IMR-90 (cell line): Measurements from ENCODE around the gene MAPRE3. TPM values are rescaled to one million over a fixed set of nuclear protein-coding genes. Genes with fewer than 3 reads are reported as not detected.

Experiments
- ATAC-seq: fragments of 200-7000 bp; cut with Tn5 transposase; 2 replicates; pipeline ENCODE4 v1.9.1; 2020; ENCODE audit warnings: low read depth, mild to moderate bottlenecking, moderate library complexity
- BruUV-seq: library from RNA; stranded (reverse); fragments of 400-500 nt; replicated peaks from 2 replicates; lab custom pipeline; 2021; lab: Mats Ljungman, UMichigan
- CTCF ChIA-PET: fragments of 300-600 bp; formaldehyde crosslinking; extraction: SDS; loops from one replicate; lab custom pipeline; 2021; ENCODE audit warnings: antibody characterized with exemption; lab: Yijun Ruan, JAX
- POLR2A ChIA-PET: fragments of 300-600 bp; sonication (Branson Sonifier 250); formaldehyde crosslinking; loops from one replicate; lab custom pipeline; 2022; ENCODE audit warnings: antibody characterized with exemption; ENCODE audit not compliant: unreplicated experiment; lab: Charles Lee
- DNase-seq: peaks from one replicate; pipeline ENCODE4 v3.0.0; 2013
- H2AFZ ChIP-seq: replicated peaks from 2 replicates; pipeline ENCODE3; 2013; ENCODE audit warnings: low read length, mild to moderate bottlenecking; ENCODE audit not compliant: poor library complexity
- H2AK5ac ChIP-seq: 2 replicates; pipeline ENCODE4 v1.6.1; 2013; ENCODE audit warnings: low read depth, low read length, inconsistent platforms
- H2AK9ac ChIP-seq: replicated peaks from 2 replicates; pipeline ENCODE3; 2013; ENCODE audit warnings: mild to moderate bottlenecking, low read depth, low read length, moderate library complexity; ENCODE audit not compliant: poor library complexity
- H2BK120ac ChIP-seq: 2 replicates; pipeline ENCODE4 v1.6.1; 2013; ENCODE audit warnings: low read depth, low read length, inconsistent platforms
- H2BK15ac ChIP-seq: 3 replicates; pipeline ENCODE4 v1.6.1; 2013; ENCODE audit warnings: low read depth, low read length, inconsistent platforms
- H2BK20ac ChIP-seq: 2 replicates; pipeline ENCODE4 v1.6.1; 2013; ENCODE audit warnings: low read depth, mild to moderate bottlenecking, inconsistent platforms, low read length, moderate library complexity
- H2BK5ac ChIP-seq: 2 replicates; pipeline ENCODE4 v1.6.1; 2013; ENCODE audit warnings: mild to moderate bottlenecking, low read depth, low read length, inconsistent platforms; ENCODE audit not compliant: poor library complexity, severe bottlenecking
- H3K14ac ChIP-seq: replicated peaks from 2 replicates; pipeline ENCODE4 v1.6.1; 2013; ENCODE audit warnings: low read depth, low read length, inconsistent platforms
- H3K18ac ChIP-seq: 2 replicates; pipeline ENCODE4 v1.6.1; 2013; ENCODE audit warnings: low read depth, low read length, control low read depth
- H3K23ac ChIP-seq: 2 replicates; pipeline ENCODE4 v1.6.1; 2013; ENCODE audit warnings: low read depth, low read length, inconsistent platforms
- H3K27ac ChIP-seq: 2 replicates; pipeline ENCODE4 v1.5.1; 2013; ENCODE audit warnings: mild to moderate bottlenecking, control low read depth, low read length; ENCODE audit not compliant: insufficient read depth
- H3K27me3 ChIP-seq: 2 replicates; pipeline ENCODE4 v1.6.1; 2013; ENCODE audit warnings: low read length; ENCODE audit not compliant: control insufficient read depth, insufficient read depth
- H3K36me3 ChIP-seq: 2 replicates; pipeline ENCODE4 v1.6.1; 2013; ENCODE audit warnings: low read length, mixed read lengths; ENCODE audit not compliant: control insufficient read depth, insufficient read depth
- H3K4ac ChIP-seq: 2 replicates; pipeline ENCODE4 v1.6.1; 2013; ENCODE audit warnings: low read depth, low read length, inconsistent platforms
- H3K4me1 ChIP-seq: 2 replicates; pipeline ENCODE4 v1.6.1; 2013; ENCODE audit warnings: low read length, mixed read lengths; ENCODE audit not compliant: control insufficient read depth, insufficient read depth
- H3K4me2 ChIP-seq: 2 replicates; pipeline ENCODE4 v1.6.1; 2013; ENCODE audit warnings: low read depth, mild to moderate bottlenecking, control low read depth, low read length, moderate library complexity
- H3K4me3 ChIP-seq: 2 replicates; pipeline ENCODE4 v1.5.1; 2013; ENCODE audit warnings: low read depth, mild to moderate bottlenecking, control low read depth, low read length, moderate library complexity; ENCODE audit not compliant: insufficient read depth
- H3K56ac ChIP-seq: 2 replicates; pipeline ENCODE4 v1.6.1; 2013; ENCODE audit warnings: low read length, inconsistent platforms; ENCODE audit not compliant: insufficient read depth; ENCODE audit errors: extremely low read depth
- H3K79me1 ChIP-seq, 2 experiments: 2 replicates each; pipeline ENCODE4 v1.6.1; 2013; ENCODE audit warnings: low read length in 2 of 2, inconsistent platforms in 1 of 2, low read depth in 1 of 2
- H3K9ac ChIP-seq: 2 replicates; pipeline ENCODE4 v1.6.1; 2013; ENCODE audit warnings: low read depth, low read length, control low read depth
- H3K9me1 ChIP-seq: 2 replicates; pipeline ENCODE4 v1.6.1; 2013; ENCODE audit warnings: low read length, inconsistent platforms; ENCODE audit not compliant: insufficient read depth
- H3K9me3 ChIP-seq: 2 replicates; pipeline ENCODE4 v1.6.1; 2013; ENCODE audit warnings: low read length; ENCODE audit not compliant: control insufficient read depth, insufficient read depth
- H4K20me1 ChIP-seq: 2 replicates; pipeline ENCODE4 v1.6.1; 2013; ENCODE audit warnings: low read length, inconsistent platforms; ENCODE audit not compliant: insufficient read depth
- H4K5ac ChIP-seq: 2 replicates; pipeline ENCODE4 v1.6.1; 2013; ENCODE audit warnings: mild to moderate bottlenecking, low read depth, low read length, control low read depth
- H4K8ac ChIP-seq, 2 experiments: 2 replicates each; pipeline ENCODE4 v1.6.1; 2013; ENCODE audit warnings: low read depth in 2 of 2, low read length in 2 of 2, control low read depth in 1 of 2, inconsistent platforms in 1 of 2
- H4K91ac ChIP-seq: 2 replicates; pipeline ENCODE4 v1.6.1; 2013; ENCODE audit warnings: low read depth, low read length, inconsistent platforms; ENCODE audit not compliant: insufficient read depth
- BHLHE40 ChIP-seq: fragments of 150-350 bp; IDR thresholded peaks from 2 replicates; pipeline ENCODE4 v1.6.1; 2016; ENCODE audit warnings: mild to moderate bottlenecking, low read depth, low read length
- CHD1 ChIP-seq: IDR thresholded peaks from 2 replicates; pipeline ENCODE4 v1.6.1; 2012; ENCODE audit warnings: low read depth, low read length, improper control_type of control experiment
- FOS ChIP-seq: fragments of 150-350 bp; IDR thresholded peaks from 2 replicates; pipeline ENCODE4 v1.6.1; 2016; ENCODE audit warnings: low read depth, low read length
- MAZ ChIP-seq: IDR thresholded peaks from 2 replicates; pipeline ENCODE4 v1.6.1; 2012; ENCODE audit warnings: low read depth, mild to moderate bottlenecking, low read length, improper control_type of control experiment, moderate library complexity, borderline replicate concordance
- NFE2L2 ChIP-seq: fragments of 150-350 bp; IDR thresholded peaks from 2 replicates; pipeline ENCODE4 v1.6.1; 2016; ENCODE audit warnings: low read depth, mild to moderate bottlenecking, low read length
- POLR2A ChIP-seq: IDR thresholded peaks from 2 replicates; pipeline ENCODE4 v1.6.1; 2012; ENCODE audit warnings: mild to moderate bottlenecking, low read depth, low read length
- RAD21 ChIP-seq: IDR thresholded peaks from 2 replicates; pipeline ENCODE4 v1.6.1; 2012; ENCODE audit warnings: low read length, improper control_type of control experiment
- RCOR1 ChIP-seq: IDR thresholded peaks from 2 replicates; pipeline ENCODE4 v1.6.1; 2012; ENCODE audit warnings: mild to moderate bottlenecking, low read length, improper control_type of control experiment; ENCODE audit not compliant: insufficient replicate concordance
- RFX5 ChIP-seq: IDR thresholded peaks from 2 replicates; pipeline ENCODE4 v1.8.0; 2012; ENCODE audit warnings: low read depth, mild to moderate bottlenecking, low read length, moderate library complexity
- SMC3 ChIP-seq: fragments of 150-350 bp; IDR thresholded peaks from 2 replicates; pipeline ENCODE4 v1.6.1; 2016; ENCODE audit warnings: low read depth, mild to moderate bottlenecking, antibody characterized with exemption, low read length, moderate library complexity
- WGBS, 2 experiments: methylation state at CpG; one replicate each; pipeline versions ENCODE4 v1.1.5 to v1.1.7; 2013; ENCODE audit warnings: missing lambda C conversion rate in 2 of 2; ENCODE audit not compliant: insufficient read length in 1 of 2; ENCODE audit errors: extremely low coverage in 2 of 2; 5-methylcytosine and 5-hydroxymethylcytosine counted together
- dilution Hi-C: fragments of 300-500 bp; cut with HindIII; formaldehyde crosslinking; loops from one replicate; pipeline ENCODE4 v1.14.3; 2018; ENCODE audit warnings: low sequenced_read_pairs; ENCODE audit not compliant: unreplicated experiment
- in situ Hi-C: fragments of 300-500 bp; cut with MboI; formaldehyde crosslinking; loops from 3 replicates; pipeline ENCODE4 v1.14.3; 2019; ENCODE audit warnings: low sequenced_read_pairs, inconsistent platforms, mixed read lengths
- intact Hi-C: fragments of 100-400 bp; cut with micrococcal nuclease; formaldehyde crosslinking; loops from 2 replicates; pipeline ENCODE4 v1.10.0; 2022
- polyA plus RNA-seq, 3 experiments: library from polyadenylated mRNA; depleted of rRNA; stranded (reverse); fragments of >200 nt; gene quantifications; 2 replicates each; pipeline ENCODE4 v1.2.3, GENCODE V29; 2012; ENCODE audit warnings: low replicate concordance in 1 of 3
- total RNA-seq: library from RNA; depleted of rRNA; stranded (reverse); fragments of >200 nt; gene quantifications from 2 replicates; pipeline ENCODE4 v1.2.3, GENCODE V29; 2012
- TF ChIP-seq, protein P1 (sequence below): conservative IDR thresholded peaks from 2 replicates; pipeline ENCODE4 v1.5.1; 2012; ENCODE audit warnings: mild to moderate bottlenecking, low read depth, low read length, improper control_type of control experiment

The MAPRE3 gene
- total and polyA plus RNA-seq, 2 of the 4 experiments (the other 2 are of a cell fraction): 1.8 to 20.3 TPM

DNA sequence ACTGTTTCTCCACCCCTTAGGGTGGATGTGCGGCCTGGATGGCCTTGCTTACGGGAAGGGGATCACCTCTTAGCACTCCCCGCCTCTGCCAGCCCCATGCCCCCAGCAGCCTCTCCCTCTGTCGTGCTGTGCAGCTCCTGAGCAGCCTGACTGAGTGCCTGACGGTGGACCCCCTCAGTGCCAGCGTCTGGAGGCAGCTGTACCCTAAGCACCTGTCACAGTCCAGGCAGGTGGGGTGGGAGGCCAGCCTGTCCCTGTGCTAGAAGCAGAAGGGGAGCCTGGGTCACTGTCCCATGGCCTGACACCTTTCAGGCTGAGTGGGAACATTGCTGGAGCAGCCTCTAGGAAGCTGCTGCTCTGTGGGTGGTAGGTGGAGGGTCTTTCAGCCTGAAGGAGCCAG, 67.6 kb downstream of the MAPRE3 start (continued):
- no peak for TF ChIP-seq NFE2L2

DNA sequence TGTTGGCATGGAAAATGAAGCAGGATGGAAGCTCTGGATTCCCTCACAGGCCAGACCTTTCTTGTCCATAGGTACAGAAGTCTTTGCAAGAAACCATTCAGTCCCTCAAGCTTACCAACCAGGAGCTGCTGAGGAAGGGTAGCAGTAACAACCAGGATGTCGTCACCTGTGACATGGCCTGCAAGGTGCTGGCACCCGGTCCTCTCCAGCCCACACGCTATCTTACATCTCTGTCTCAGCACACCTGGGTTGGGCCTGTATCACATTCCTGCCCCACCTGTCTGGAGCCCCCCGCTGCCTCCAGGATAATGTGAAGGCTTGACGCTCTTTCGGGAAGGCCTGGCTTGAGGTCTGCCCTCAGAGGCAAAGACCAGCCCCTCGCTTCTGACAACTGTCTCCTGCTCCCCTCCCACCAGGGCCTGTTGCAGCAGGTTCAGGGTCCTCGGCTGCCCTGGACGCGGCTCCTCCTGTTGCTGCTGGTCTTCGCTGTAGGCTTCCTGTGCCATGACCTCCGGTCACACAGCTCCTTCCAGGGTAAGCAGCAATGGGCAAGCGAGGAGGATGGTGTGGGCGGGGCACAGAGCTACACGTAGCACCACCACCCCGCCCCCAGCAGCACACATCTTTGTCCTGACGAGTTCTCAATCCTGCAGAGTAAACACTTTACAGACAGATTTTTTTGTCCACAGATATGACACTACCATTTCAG, 68.3 kb downstream of the MAPRE3 start:
- Histone ChIP-seq H2AFZ (no peak overlapping the region), H2AK9ac (no peak overlapping the region), H3K9me1 (peaks cover 14% of the 10 kb centered on the region), H3K9ac (no peak overlapping the region), H4K8ac (no peak overlapping the region), H3K27ac (no peak overlapping the region), H3K36me3 (peaks cover 76% of the 10 kb centered on the region), H2BK5ac (no peak overlapping the region), H3K4me1 (peaks cover 9% of the 10 kb centered on the region), H3K4ac (no peak overlapping the region), H3K4me3 (no peak overlapping the region), H2AK5ac (no peak overlapping the region), H3K4me2 (no peak overlapping the region), H3K56ac (no peak overlapping the region), H3K14ac (no peak overlapping the region), H2BK20ac (no peak overlapping the region), H3K27me3 (no peaks in the 10 kb centered on the region), H2BK120ac (no peak overlapping the region), H3K23ac (no peak overlapping the region), H4K5ac (no peak overlapping the region), H2BK15ac (no peak overlapping the region), H3K9me3 (no peaks in the 10 kb centered on the region), H3K18ac (no peak overlapping the region), H4K91ac (no peak overlapping the region), H4K20me1 (peaks cover 39% of the 10 kb centered on the region), H3K79me1 (peaks cover 24 to 64% of the 10 kb centered on the region in 2 experiments)
- ATAC-seq (no peak), DNase-seq (no peak)
- dilution Hi-C loops (no loop called here), intact Hi-C loops (no loop called here), in situ Hi-C loops (no loop called here)
- POLR2A ChIA-PET: no interaction called here
- CTCF ChIA-PET: interaction anchor here (0.6 kb wide), 1 partner anchor 22 kb away, joined by 4 read pairs; no protein-coding TSS in a partner anchor
- WGBS, 2 experiments: 83% methylated on average over 2 of the region's 17 CpGs; no CpG with 5 or more reads in 1 of the 2 experiments
- TF ChIP-seq RFX5 (no peak), RAD21 (no peak), FOS (no peak), BHLHE40 (no peak), NFE2L2 (no peak), RCOR1 (no peak), SMC3 (no peak), CHD1 (no peak), POLR2A (no peak), MAZ (no peak)
- TF ChIP-seq, protein P1, sequence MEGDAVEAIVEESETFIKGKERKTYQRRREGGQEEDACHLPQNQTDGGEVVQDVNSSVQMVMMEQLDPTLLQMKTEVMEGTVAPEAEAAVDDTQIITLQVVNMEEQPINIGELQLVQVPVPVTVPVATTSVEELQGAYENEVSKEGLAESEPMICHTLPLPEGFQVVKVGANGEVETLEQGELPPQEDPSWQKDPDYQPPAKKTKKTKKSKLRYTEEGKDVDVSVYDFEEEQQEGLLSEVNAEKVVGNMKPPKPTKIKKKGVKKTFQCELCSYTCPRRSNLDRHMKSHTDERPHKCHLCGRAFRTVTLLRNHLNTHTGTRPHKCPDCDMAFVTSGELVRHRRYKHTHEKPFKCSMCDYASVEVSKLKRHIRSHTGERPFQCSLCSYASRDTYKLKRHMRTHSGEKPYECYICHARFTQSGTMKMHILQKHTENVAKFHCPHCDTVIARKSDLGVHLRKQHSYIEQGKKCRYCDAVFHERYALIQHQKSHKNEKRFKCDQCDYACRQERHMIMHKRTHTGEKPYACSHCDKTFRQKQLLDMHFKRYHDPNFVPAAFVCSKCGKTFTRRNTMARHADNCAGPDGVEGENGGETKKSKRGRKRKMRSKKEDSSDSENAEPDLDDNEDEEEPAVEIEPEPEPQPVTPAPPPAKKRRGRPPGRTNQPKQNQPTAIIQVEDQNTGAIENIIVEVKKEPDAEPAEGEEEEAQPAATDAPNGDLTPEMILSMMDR: no peak
- no TSS peak for BruUV-seq
